ENCODE measurements around the gene INA.

DNA sequence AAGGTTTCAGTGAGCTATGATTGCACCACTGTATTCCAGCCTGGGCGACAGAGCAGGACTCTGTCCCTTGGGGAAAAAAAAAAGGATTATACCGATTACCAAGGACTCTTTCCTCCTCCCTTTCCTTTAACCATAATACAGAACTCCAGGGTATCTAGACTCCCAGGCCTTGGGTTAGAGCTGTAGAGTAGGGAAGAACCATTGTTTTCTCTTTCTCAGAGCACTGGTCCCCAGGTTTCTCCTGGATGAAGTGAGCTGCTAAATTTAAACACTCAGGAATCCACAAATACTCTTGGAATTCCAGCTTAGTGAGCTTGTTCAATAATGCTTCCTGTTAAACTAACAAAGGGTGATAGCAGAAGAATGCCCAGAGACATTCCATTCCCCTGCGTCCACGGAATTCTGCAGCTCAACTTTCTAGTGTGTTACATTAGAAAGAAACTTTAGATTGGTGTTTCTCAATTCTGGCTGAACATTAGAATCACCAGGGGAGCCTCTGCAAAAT, 45.8 kb upstream of the INA start:
- TF ChIP-seq POLR2A (IDR thresholded peaks at IDR 0.05), result no peak
- TF ChIP-seq, protein P1, sequence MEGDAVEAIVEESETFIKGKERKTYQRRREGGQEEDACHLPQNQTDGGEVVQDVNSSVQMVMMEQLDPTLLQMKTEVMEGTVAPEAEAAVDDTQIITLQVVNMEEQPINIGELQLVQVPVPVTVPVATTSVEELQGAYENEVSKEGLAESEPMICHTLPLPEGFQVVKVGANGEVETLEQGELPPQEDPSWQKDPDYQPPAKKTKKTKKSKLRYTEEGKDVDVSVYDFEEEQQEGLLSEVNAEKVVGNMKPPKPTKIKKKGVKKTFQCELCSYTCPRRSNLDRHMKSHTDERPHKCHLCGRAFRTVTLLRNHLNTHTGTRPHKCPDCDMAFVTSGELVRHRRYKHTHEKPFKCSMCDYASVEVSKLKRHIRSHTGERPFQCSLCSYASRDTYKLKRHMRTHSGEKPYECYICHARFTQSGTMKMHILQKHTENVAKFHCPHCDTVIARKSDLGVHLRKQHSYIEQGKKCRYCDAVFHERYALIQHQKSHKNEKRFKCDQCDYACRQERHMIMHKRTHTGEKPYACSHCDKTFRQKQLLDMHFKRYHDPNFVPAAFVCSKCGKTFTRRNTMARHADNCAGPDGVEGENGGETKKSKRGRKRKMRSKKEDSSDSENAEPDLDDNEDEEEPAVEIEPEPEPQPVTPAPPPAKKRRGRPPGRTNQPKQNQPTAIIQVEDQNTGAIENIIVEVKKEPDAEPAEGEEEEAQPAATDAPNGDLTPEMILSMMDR (IDR thresholded peaks at IDR 0.05), result no peak

All from tibial nerve (tissue), 3 donors.